Psoas muscle (tissue), 8 donors: ENCODE measurements around the gene PNPLA4. TPM values are rescaled to one million over a fixed set of nuclear protein-coding genes. Genes with fewer than 3 reads are reported as not detected.

ENCODE experiments used
- ATAC-seq, 4 donors: fragments of 200-7000 bp; cut with Tn5 transposase; one replicate each; pipeline ENCODE4 v1.9.1; 2020; ENCODE audit warnings: moderate library complexity in 3 of 4, mild to moderate bottlenecking in 2 of 4
- DNase-seq, 2 donors: peaks; one replicate each; pipeline ENCODE4 v3.0.0-alpha.2; 2020
- H3K27ac ChIP-seq: fragments of 200-600 bp; one replicate; pipeline ENCODE4 v1.8.0; 2022
- H3K27me3 ChIP-seq, 3 donors: fragments of 200-600 bp in 1 of 3; one replicate each; pipeline versions ENCODE4 v1.6.1 to v1.8.0; 2013 to 2022; ENCODE audit warnings: low read length in 2 of 3, mild to moderate bottlenecking in 2 of 3, moderate library complexity in 1 of 3; ENCODE audit not compliant: insufficient read depth in 3 of 3
- H3K36me3 ChIP-seq, 2 donors: fragments of 200-600 bp in 1 of 2; one replicate each; pipeline versions ENCODE4 v1.6.1 to v1.8.0; 2013 to 2022; ENCODE audit warnings: low read depth in 1 of 2, mild to moderate bottlenecking in 1 of 2, moderate library complexity in 1 of 2; ENCODE audit not compliant: insufficient read depth in 1 of 2
- H3K4me1 ChIP-seq: fragments of 200-600 bp; one replicate; pipeline ENCODE4 v1.8.0; 2022
- H3K4me3 ChIP-seq: fragments of 200-600 bp; one replicate; pipeline ENCODE4 v1.8.0; 2022; ENCODE audit warnings: mild to moderate bottlenecking
- H3K9me3 ChIP-seq: fragments of 200-600 bp; one replicate; pipeline ENCODE4 v1.8.0; 2022
- CTCF ChIP-seq: fragments of 200-600 bp; IDR thresholded peaks from one replicate; pipeline ENCODE4 v1.8.0; 2022; ENCODE audit warnings: antibody characterized with exemption
- WGBS, 3 donors: extraction: QIAGEN DNeasy Blood & Tissue Kit; methylation state at CpG; one replicate each; pipeline versions ENCODE4 v1.1.6 to v1.1.7; 2013; 5-methylcytosine and 5-hydroxymethylcytosine counted together
- intact Hi-C, 2 donors: fragments of 100-400 bp; cut with DNase I; formaldehyde crosslinking; loops; one replicate each; pipeline versions ENCODE4 v1.11.0 to v1.14.2; 2022
- polyA plus RNA-seq, 3 donors: library from polyadenylated mRNA; stranded (reverse); fragments of 200-250 nt; gene quantifications; one replicate each; pipeline ENCODE4 v1.2.3, GENCODE V29; 2013
- total RNA-seq, 4 donors: library from RNA; stranded (reverse); fragmentation: NEBNext Ultra II Directional in 2 of 4; extraction: Animal tissue kit (Norgen Biotek cat#: 25700) in 2 of 4; gene quantifications; one replicate each; pipeline versions ENCODE4 v1.2.1 to v1.2.4, GENCODE V29; 2021 to 2023
- donor health status: healthy with polysubstance abuse.
- donor health status: DM: no; HTN: no; CAD: no; lungs with moderate emphysema.
- donor health status: Bipolar disorder and iron deficiency.
- donor health status: healthy.
- donor health status: DM: yes; HTN: yes; CAD: no.
- donor health status: DM: no; HTN: no; CAD: no.
- donor health status: DM: no; HTN: no; CAD: no.
- donor health status: DM: yes; HTN: yes; CAD: no.

The PNPLA4 gene
- total and polyA plus RNA-seq, 7 donors: 13.8 to 31.8 (median 23.5) TPM

GRCh38 chrX:7943600-7944245 lies 16.5 kb upstream of the PNPLA4 start:
- DNase-seq (no peak), ATAC-seq (no peak)
- Histone ChIP-seq H3K36me3 (no peaks in the 10 kb centered on the region), H3K27me3 (no peaks in the 10 kb centered on the region), H3K9me3 (no peaks in the 10 kb centered on the region), H3K4me3 (no peak overlapping the region), H3K4me1 (peaks cover 6% of the 10 kb centered on the region), H3K27ac (no peak overlapping the region)
- no peak for TF ChIP-seq CTCF
- intact Hi-C loops: no loop called here
- WGBS, 3 donors: 59 to 72% (median 65%) methylated on average over 6 of the region's 6 CpGs

DNA sequence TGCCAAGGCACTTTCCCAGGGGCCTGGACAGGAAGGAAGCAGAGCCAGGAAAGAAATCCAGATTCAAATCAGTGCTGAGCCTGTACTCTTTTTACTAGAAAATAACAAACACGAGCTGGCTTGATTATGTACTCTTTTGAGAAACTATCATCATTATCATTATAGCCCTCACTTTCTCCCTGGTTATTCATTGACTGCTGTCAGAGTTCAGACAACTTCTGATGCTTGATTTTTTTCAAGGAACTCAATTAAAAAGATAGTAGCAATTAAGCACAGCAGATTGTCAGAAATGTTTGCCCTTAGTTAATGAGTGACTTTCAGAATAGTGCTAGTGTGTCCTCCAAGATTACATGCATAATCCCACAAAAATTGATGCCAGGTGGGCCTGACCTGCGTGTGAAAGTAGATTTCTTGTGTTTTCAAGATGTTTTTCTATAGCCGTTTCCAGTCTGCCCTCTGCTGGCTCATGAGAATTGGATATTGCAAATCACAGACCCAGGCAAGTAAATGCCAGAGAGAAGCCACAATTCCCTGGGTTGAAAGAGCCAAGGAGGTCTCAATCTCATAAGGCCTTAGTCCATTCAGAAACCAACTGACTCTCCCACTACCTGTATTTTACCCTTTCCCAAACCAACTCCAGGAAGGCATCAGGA lies 14.3 kb upstream of the PNPLA4 start:
- Histone ChIP-seq H3K36me3 (no peaks in the 10 kb centered on the region), H3K9me3 (no peaks in the 10 kb centered on the region), H3K27ac (no peak overlapping the region), H3K27me3 (no peaks in the 10 kb centered on the region), H3K4me1 (peaks cover 6% of the 10 kb centered on the region), H3K4me3 (no peak overlapping the region)
- ATAC-seq (no peak), DNase-seq (no peak)
- TF ChIP-seq CTCF: peak; percentile 17
- intact Hi-C loops: no loop called here
- 3 to 15% (median 7%) methylated on average over 3 of the region's 3 CpGs for WGBS, 3 donors

- WGBS, 3 donors: 78 to 97% (median 83%) methylated on average over 2 of the region's 2 CpGs
Measured at GRCh38 chrX:7934026-7934425, 6.8 kb upstream of the PNPLA4 start.

DNA sequence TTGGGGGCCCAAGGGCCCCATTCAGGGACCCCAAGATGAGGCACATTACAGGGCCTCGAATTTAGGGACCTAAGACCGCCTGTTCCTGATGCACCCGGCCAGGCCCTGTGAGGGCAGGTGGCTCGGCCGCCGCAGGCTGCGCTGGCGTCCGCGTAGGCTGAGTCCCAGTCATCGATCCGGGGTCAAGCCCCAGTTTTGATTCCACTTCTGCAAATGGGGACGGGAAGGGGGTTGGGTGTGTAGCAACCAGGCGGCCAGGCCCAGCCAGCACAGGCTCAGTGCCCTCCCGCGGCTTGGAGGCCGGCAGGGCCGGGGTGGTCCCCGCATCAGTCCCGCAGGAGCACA lies 327 bp downstream of the PNPLA4 start:
- DNase-seq (no peak), ATAC-seq (peak in 3 of 4 donors; percentile 60 to 71 (median 61))
- no peak for TF ChIP-seq CTCF
- no peaks in the 10 kb centered on the region for H3K27me3 ChIP-seq
- H3K9me3 ChIP-seq: no peaks in the 10 kb centered on the region
- intact Hi-C loops: no loop called here
- no peaks in the 10 kb centered on the region for H3K4me1 ChIP-seq
- peak overlapping the region; percentile 68 for H3K4me3 ChIP-seq
- 6 to 22% (median 20%) methylated on average over 3 to 20 of the region's 20 CpGs for WGBS, 3 donors
- H3K36me3 ChIP-seq: peaks cover 0 to 2% of the 10 kb centered on the region in 2 donors
- peak overlapping the region; percentile 77 for H3K27ac ChIP-seq

More at GRCh38 chrX:7934026-7934425, 6.8 kb upstream of the PNPLA4 start:
- TF ChIP-seq CTCF: no peak
- no peak overlapping the region for H3K4me3 ChIP-seq
- H3K36me3 ChIP-seq: no peaks in the 10 kb centered on the region
- intact Hi-C loops: no loop called here
- no peaks in the 10 kb centered on the region for H3K9me3 ChIP-seq
- no peak for DNase-seq
- no peaks in the 10 kb centered on the region for H3K4me1 ChIP-seq
- no peak overlapping the region for H3K27ac ChIP-seq
- H3K27me3 ChIP-seq: no peaks in the 10 kb centered on the region
- no peak for ATAC-seq
